ENCODE data around the gene ZC4H2.
"Not testable (repeated sequence)": the region's sequence is repeated elsewhere in the genome, so short reads cannot be mapped to it uniquely, and the experiment has no call there.

DNA sequence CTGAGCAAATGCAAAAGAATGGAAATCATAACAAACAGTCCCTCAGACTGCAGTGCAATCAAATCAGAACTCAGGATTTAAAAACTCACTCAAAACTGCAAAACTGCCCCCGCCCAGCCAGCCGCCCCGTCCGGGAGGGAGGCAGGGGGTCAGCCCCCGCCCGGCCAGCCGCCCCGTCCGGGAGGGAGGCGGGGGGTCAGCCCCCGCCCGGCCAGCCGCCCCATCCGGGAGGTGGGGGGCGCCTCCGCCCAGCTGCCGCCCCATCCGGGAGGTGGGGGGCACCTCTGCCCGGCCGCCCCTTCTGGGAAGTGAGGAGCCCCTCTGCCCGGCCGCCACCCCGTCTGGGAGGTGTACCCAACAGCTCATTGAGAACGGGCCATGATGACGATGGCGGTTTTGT lies 26.0 kb upstream of the ZC4H2 start:
- TF ChIP-seq YY1 (IDR thresholded peaks at IDR 0.05; ENCODE audit: insufficient read depth, insufficient read length); ZNF274 (IDR thresholded peaks at IDR 0.05; ENCODE audit: low read depth, low read length); SUZ12 (IDR thresholded peaks at IDR 0.05; ENCODE audit: extremely low read depth, insufficient read depth, insufficient read length): not testable (repeated sequence)

Measured in NT2/D1 (cell line).